Epithelial cell of proximal tubule (primary cell): ENCODE results near the gene CELSR2. TPM values are rescaled to one million over a fixed set of nuclear protein-coding genes. Genes with fewer than 3 reads are reported as not detected.

Source experiments
- DNase-seq: peaks from one replicate; pipeline ENCODE4 v3.0.0-alpha.2; 2011; ENCODE audit warnings: low read depth
- H3K4me3 ChIP-seq: 2 replicates; pipeline ENCODE4 v1.5.1; 2011; ENCODE audit warnings: low read depth, mild to moderate bottlenecking, low read length
- CTCF ChIP-seq: conservative IDR thresholded peaks from 2 replicates; pipeline ENCODE4 v1.5.1; 2012; ENCODE audit warnings: low read depth, mild to moderate bottlenecking, low read length
- total RNA-seq: library from RNA; depleted of rRNA; stranded (reverse); fragments of >200 nt; gene quantifications from 2 replicates; pipeline ENCODE4 v1.2.3, GENCODE V29; 2015

Gene CELSR2
- total RNA-seq, 1 donor from 2014 or later: 14.2 TPM

DNA sequence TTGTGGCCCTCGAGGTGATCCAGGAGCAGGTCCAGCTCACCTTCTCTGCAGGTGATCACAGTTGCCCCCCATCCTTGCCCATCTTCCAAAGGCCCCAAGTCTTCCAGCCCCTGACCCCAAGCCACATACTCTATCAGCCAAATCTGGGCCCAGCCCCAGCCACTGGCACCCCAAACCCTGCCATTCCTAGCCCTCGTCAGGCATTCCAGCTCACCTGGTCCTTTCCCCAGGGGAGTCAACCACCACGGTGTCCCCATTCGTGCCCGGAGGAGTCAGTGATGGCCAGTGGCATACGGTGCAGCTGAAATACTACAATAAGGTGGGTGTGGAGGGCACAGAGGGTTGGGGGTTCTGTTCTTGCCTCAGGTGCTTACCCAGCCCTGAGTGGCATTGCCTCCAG lies 12.2 kb downstream of the CELSR2 start:
- H3K4me3 ChIP-seq: no peak overlapping the region
- no peak for TF ChIP-seq CTCF
- no peak for DNase-seq

DNA sequence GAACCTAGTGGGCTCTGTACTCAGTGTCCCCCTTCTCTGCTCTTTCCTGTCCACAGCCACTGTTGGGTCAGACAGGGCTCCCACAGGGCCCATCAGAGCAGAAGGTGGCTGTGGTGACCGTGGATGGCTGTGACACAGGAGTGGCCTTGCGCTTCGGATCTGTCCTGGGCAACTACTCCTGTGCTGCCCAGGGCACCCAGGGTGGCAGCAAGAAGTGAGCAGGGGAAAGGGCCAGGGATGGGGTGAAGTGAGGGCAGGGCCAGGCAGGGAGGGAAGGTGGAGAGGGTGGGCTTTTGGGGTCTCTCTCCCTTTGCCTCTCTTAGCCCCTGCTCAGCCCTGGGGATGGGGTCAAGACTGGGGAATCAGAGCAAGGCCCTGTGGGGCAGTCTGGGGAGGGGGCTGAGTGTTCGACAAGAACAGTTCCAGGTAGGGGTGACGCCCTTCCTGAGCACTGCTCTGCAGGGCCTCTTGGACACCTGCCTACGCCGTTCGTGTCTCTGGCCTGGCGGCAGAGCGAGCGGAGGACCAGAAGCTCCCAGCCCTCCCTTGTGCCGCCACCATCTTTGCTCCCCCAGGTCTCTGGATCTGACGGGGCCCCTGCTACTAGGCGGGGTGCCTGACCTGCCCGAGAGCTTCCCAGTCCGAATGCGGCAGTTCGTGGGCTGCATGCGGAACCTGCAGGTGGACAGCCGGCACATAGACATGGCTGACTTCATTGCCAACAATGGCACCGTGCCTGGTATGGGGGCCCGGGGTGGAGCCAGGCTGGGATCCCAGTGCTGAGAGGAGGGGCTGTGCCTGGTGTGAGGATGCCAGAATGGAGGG lies 13.1 kb downstream of the CELSR2 start:
- no peak overlapping the region for H3K4me3 ChIP-seq
- no peak for TF ChIP-seq CTCF
- no peak for DNase-seq

DNA sequence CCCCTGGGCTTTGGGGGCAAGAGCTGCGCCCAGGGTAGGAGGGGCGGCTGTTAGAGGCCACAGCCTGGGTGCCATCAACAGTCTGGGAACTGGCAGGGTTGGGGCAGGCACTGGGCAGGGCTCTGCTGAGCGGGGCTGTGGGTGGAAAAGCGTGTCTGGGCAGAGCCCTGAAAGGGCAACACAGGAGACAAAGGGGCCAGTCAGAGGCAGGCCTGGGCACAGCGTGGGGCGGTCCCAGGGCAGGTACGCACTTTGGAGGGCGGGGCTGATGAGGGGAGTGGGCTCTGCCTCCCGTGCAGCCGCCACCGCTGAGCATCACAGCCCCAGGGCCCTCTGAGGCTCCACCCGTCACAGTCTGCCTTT lies 13.9 kb downstream of the CELSR2 start:
- no peak overlapping the region for H3K4me3 ChIP-seq
- DNase-seq: no peak
- no peak for TF ChIP-seq CTCF

GRCh38 chr1:109263597-109264378 lies 14.4 kb downstream of the CELSR2 start:
- no peak overlapping the region for H3K4me3 ChIP-seq
- DNase-seq: no peak
- peak; percentile 99 for TF ChIP-seq CTCF

GRCh38 chr1:109264379-109264755 lies 15.0 kb downstream of the CELSR2 start:
- DNase-seq: no peak
- no peak for TF ChIP-seq CTCF

GRCh38 chr1:109265016-109265415 lies 15.7 kb downstream of the CELSR2 start:
- TF ChIP-seq CTCF: no peak
- no peak overlapping the region for H3K4me3 ChIP-seq
- DNase-seq: no peak

More at GRCh38 chr1:109264379-109264755, 15.0 kb downstream of the CELSR2 start:
- no peak overlapping the region for H3K4me3 ChIP-seq
